A673 (cell line): ENCODE measurements around the gene DNHD1. TPM values are rescaled to one million over a fixed set of nuclear protein-coding genes. Genes with fewer than 3 reads are reported as not detected.

Experiments used
- BruUV-seq: library from RNA; stranded (reverse); fragments of 400-500 nt; replicated peaks from 2 replicates; lab custom pipeline; 2021; lab: Mats Ljungman, UMichigan
- CTCF ChIA-PET: fragments of 300-600 bp; sonication (Branson Sonifier 250); formaldehyde crosslinking; loops from one replicate; lab custom pipeline; 2022; ENCODE audit warnings: antibody characterized with exemption; lab: Charles Lee
- POLR2A ChIA-PET: fragments of 300-600 bp; sonication (Branson Sonifier 250); formaldehyde crosslinking; loops from one replicate; lab custom pipeline; 2022; ENCODE audit warnings: antibody characterized with exemption; ENCODE audit not compliant: low non-redundant PET; lab: Charles Lee
- DNase-seq: peaks from one replicate; pipeline ENCODE4 v3.0.0-alpha.2; 2015; ENCODE audit warnings: low spot score
- H3K27ac ChIP-seq: fragments of 200-600 bp; sonication (generic); 2 replicates; pipeline ENCODE4 v1.5.1; 2016; ENCODE audit warnings: mixed run types, low read depth, mild to moderate bottlenecking, mixed read lengths, antibody characterized with exemption, low read length; ENCODE audit not compliant: poor library complexity, severe bottlenecking
- H3K27me3 ChIP-seq: fragments of 200-600 bp; sonication (generic); replicated peaks from 2 replicates; pipeline ENCODE4 v1.6.1; 2017; ENCODE audit warnings: mixed run types, low read depth, mild to moderate bottlenecking, mixed read lengths, antibody characterized with exemption, low read length; ENCODE audit not compliant: insufficient read depth, poor library complexity
- H3K36me3 ChIP-seq: fragments of 200-600 bp; sonication (generic); 2 replicates; pipeline ENCODE4 v1.6.1; 2016; ENCODE audit warnings: mixed run types, mild to moderate bottlenecking, mixed read lengths, antibody characterized with exemption, low read length; ENCODE audit not compliant: insufficient read depth, poor library complexity, severe bottlenecking
- H3K4me1 ChIP-seq: fragments of 200-600 bp; sonication (generic); 2 replicates; pipeline ENCODE4 v1.6.1; 2017; ENCODE audit warnings: mixed run types, mild to moderate bottlenecking, mixed read lengths, antibody characterized with exemption, low read length; ENCODE audit not compliant: insufficient read depth, poor library complexity, severe bottlenecking
- H3K4me3 ChIP-seq: fragments of 200-600 bp; sonication (generic); 2 replicates; pipeline ENCODE4 v1.5.1; 2016; ENCODE audit warnings: low read depth, mixed run types, mild to moderate bottlenecking, mixed read lengths, low read length; ENCODE audit not compliant: poor library complexity, severe bottlenecking
- H3K9me3 ChIP-seq: fragments of 200-600 bp; sonication (generic); 2 replicates; pipeline ENCODE4 v1.6.1; 2016; ENCODE audit warnings: mixed run types, low read depth, mild to moderate bottlenecking, mixed read lengths, antibody characterized with exemption, low read length; ENCODE audit not compliant: poor library complexity, severe bottlenecking
- CTCF ChIP-seq: fragments of 300-800, 200-600 bp; sonication (generic); conservative IDR thresholded peaks from 2 replicates; pipeline ENCODE4 v1.5.1; 2017; ENCODE audit warnings: low read depth, mild to moderate bottlenecking, antibody characterized with exemption, low read length, moderate library complexity, mixed read lengths
- EZH2 ChIP-seq: fragments of 200-600 bp; sonication (generic); IDR thresholded peaks from 2 replicates; pipeline ENCODE4 v1.6.1; 2017; ENCODE audit warnings: borderline replicate concordance, low read depth, mild to moderate bottlenecking, mixed read lengths, antibody characterized with exemption, low read length; ENCODE audit not compliant: poor library complexity, severe bottlenecking
- intact Hi-C: fragments of 100-400 bp; cut with micrococcal nuclease; formaldehyde crosslinking; loops from one replicate; pipeline ENCODE4 v1.10.0; 2022; ENCODE audit not compliant: unreplicated experiment
- total RNA-seq: library from RNA; stranded (reverse); gene quantifications from 2 replicates; pipeline ENCODE4 v1.2.3, GENCODE V29; 2021

DNHD1 gene
- total RNA-seq, 1 experiment from 2014 or later: 20.1 TPM

GRCh38 chr11:6563667-6564066 is 66.6 kb downstream of the DNHD1 start:
- BruUV-seq: no TSS peak
- ChIA-PET CTCF (no interaction called here), POLR2A (no interaction called here)
- DNase-seq: no peak
- Histone ChIP-seq H3K36me3 (no peaks in the 10 kb centered on the region), H3K9me3 (no peaks in the 10 kb centered on the region), H3K4me3 (no peak overlapping the region), H3K27me3 (no peaks in the 10 kb centered on the region), H3K4me1 (peaks cover 8% of the 10 kb centered on the region), H3K27ac (no peak overlapping the region)
- intact Hi-C loops: no loop called here
- no peak for TF ChIP-seq EZH2
- no peak for TF ChIP-seq CTCF

DNA sequence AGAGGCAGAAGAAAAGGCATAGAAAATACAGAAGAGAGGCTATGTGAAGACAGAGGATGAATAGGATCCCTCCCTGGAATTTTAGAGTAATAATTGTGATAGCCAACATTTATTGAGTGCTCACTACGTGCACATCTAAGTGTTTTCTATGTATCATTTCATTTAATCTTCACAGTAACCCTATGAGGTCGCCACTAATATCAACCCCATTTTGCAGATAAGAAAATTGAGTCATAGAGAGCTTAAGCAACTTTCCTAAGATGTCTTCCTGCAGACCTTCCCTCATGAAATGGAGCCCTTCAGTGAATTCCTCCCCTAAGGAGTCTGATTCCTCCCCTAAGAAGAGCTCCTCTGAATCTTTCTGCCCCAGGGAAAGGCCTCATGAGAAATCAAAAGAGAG is 68.2 kb downstream of the DNHD1 start:
- H3K9me3 ChIP-seq: no peaks in the 10 kb centered on the region
- no peak overlapping the region for H3K4me3 ChIP-seq
- no peaks in the 10 kb centered on the region for H3K27me3 ChIP-seq
- H3K4me1 ChIP-seq: peaks cover 11% of the 10 kb centered on the region
- no TSS peak for BruUV-seq
- intact Hi-C loops: no loop called here
- no peak for DNase-seq
- H3K27ac ChIP-seq: no peak overlapping the region
- CTCF ChIA-PET: no interaction called here
- POLR2A ChIA-PET: no interaction called here
- no peaks in the 10 kb centered on the region for H3K36me3 ChIP-seq
- TF ChIP-seq EZH2: no peak
- TF ChIP-seq CTCF: no peak

- intact Hi-C loops: no loop called here
- no peaks in the 10 kb centered on the region for H3K27me3 ChIP-seq
- DNase-seq: no peak
- ChIA-PET CTCF (no interaction called here), POLR2A (no interaction called here)
- TF ChIP-seq CTCF: no peak
- no peak for TF ChIP-seq EZH2
- peaks cover 11% of the 10 kb centered on the region for H3K4me1 ChIP-seq
- no TSS peak for BruUV-seq
- H3K9me3 ChIP-seq: no peaks in the 10 kb centered on the region
- H3K36me3 ChIP-seq: no peaks in the 10 kb centered on the region
- H3K4me3 ChIP-seq: no peak overlapping the region
- H3K27ac ChIP-seq: no peak overlapping the region
Measured at GRCh38 chr11:6565988-6566703, 69.1 kb downstream of the DNHD1 start.
